HG03378 (cell line): ENCODE results near the gene PRAMEF27.
"Not testable (repeated sequence)": the region's sequence is repeated elsewhere in the genome, so short reads cannot be mapped to it uniquely, and the experiment has no call there.

Experiments used
- ATAC-seq: cut with Tn5 transposase; IDR thresholded peaks from one replicate; pipeline ENCODE4 v1.9.1; 2021; ENCODE audit warnings: mild to moderate bottlenecking, moderate library complexity; ENCODE audit not compliant: unreplicated experiment

Gene PRAMEF27

DNA sequence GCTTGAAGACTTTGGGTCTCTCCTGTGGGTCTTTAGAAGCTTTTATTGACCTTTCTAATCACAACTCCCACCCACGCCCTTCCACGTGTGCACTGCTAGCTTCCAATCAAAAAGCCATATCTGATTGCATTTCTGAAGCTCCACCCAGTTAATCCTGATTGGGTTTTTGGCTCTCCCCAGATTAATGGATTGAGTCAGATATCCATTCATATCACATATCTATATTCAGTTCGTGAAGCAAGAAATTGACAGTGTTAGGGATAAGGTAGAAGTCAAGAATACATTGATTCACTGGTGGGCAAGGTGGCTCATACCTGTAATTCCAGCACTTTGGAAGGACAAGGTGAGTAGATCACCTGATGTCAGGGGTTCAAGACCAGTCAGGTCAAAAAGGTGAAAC is at the start of gene PRAMEF27:
Gene PRAMEF27 (minus strand): TSS at position 101 of the 400 bp plus-strand sequence. CDS start 2,916 bp downstream, outside the sequence.
- not testable (repeated sequence) for ATAC-seq

DNA sequence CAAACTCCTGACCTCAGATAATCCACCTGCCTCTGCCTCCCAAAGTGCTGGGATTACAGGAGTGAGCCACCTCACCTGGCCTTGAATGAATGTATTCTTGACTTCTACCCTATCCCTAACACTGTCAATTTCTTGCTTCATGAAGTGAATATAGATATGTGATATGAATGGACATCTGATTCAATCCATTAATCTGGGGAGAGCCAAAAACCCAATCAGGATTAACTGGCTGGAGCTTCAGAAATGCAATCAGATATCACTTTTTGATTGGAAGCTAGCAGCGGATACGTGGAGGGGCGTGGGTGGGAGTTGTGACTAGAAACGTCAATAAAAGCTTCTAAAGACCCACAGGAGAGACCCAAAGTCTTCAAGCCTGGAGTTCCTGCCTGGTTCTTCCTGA is 14.1 kb upstream of the PRAMEF27 start, which contains the start of gene PRAMEF25:
Gene PRAMEF25 (plus strand): TSS at position 301 of the 400 bp plus-strand sequence. CDS start 2,920 bp downstream, outside the sequence.
- not testable (repeated sequence) for ATAC-seq

DNA sequence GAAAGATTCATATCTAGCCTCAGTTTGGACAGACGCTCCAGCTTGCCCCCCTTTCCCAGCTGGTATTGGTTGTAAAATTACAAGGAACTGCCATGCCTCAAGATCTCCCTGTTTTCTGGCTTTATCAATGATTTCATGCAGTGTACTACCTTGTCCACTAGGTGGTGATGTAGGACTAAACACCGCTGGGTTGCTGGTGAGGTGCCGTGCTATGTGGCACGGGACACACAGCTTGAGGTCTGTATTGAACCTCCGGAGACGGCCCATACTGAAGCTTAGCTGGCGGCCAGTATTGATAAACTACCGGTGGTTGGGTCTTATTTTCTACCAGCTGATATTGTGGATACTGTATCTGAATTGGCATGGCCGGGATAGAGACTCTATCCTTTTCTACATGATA is 36.5 kb downstream of the PRAMEF27 start:
- not testable (repeated sequence) for ATAC-seq

DNA sequence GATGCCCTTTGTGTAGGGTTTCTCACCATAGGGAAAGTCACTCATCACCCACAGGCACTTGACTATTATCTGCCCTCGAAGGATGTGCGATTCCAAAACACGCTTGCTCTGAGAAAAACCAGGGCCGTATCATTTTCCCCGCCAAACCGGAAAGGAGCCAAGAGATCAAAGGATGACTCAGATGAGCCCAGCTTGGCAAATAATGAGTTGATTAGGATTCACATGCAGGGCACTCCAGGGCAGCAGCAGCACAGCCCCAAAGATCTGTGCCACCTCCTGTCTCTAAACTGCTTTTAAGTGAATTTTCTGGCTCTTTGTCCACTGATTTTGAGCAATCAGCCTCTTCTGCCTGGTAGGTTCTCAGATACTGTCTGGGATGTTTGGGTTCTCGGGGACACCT is 44.4 kb downstream of the PRAMEF27 start:
- not testable (repeated sequence) for ATAC-seq

DNA sequence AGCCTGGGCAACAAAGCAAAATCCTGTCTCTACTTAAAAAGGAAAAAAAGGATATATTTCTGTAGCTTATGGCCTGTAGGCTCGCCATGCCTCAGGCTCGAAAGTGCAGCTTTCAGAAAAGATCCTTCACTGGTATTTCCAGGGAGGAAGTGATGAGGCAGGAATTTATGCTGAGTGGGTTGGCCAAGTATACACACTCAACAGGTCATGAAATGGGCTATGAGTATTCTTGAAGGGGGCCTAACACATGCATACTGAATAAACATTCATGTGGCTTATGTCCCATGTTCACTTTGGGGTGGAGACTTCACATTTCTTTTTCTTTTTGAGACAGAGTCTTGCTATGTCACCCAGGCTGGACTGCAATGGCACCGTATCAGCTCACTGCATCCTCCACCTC is 47.0 kb downstream of the PRAMEF27 start:
- ATAC-seq, result not testable (repeated sequence)

DNA sequence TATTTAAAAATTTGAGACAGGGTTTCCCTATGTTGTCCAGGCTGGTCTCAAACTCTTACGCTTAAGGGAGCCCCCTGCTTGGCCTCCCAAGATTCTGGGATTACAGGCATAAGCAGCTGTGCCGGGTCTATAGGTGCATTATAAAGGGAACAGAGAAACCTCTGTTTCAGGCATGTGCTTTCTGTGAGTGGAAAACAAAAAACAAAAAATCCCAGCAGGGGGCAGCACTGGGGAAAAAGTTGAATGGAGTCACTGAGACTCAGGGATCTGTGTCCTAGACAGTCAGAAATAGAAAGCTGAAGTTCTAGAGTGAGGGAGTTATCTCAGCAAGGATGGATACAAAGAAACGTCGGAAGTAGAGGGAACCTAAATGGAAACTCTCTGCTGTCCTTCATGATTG is 50.6 kb downstream of the PRAMEF27 start:
- ATAC-seq, result not testable (repeated sequence)
